Neural crest cell (in vitro differentiated cells): ENCODE data around the gene RFLNA. TPM values are rescaled to one million over a fixed set of nuclear protein-coding genes. Genes with fewer than 3 reads are reported as not detected.

Source experiments
- DNase-seq: peaks from one replicate; pipeline ENCODE4 v3.0.0; 2021; ENCODE audit warnings: low read depth, mixed read lengths, low spot score
- H3K27ac Mint-ChIP-seq: one replicate; pipeline ENCODE4 v1.8.0; 2021; ENCODE audit warnings: mild to moderate bottlenecking, mixed read lengths; ENCODE audit not compliant: unreplicated experiment
- H3K27me3 Mint-ChIP-seq: 2 replicates; pipeline ENCODE4 v1.8.0; 2021; ENCODE audit warnings: low read depth, mild to moderate bottlenecking, mixed read lengths
- H3K36me3 Mint-ChIP-seq: 2 replicates; pipeline ENCODE4 v1.8.0; 2021; ENCODE audit warnings: low read depth, mild to moderate bottlenecking, mixed read lengths
- H3K4me1 Mint-ChIP-seq: 2 replicates; pipeline ENCODE4 v1.8.0; 2021; ENCODE audit warnings: mixed read lengths
- H3K4me3 Mint-ChIP-seq: one replicate; pipeline ENCODE4 v1.8.0; 2021; ENCODE audit warnings: mild to moderate bottlenecking, mixed read lengths
- H3K9me3 Mint-ChIP-seq: 2 replicates; pipeline ENCODE4 v1.8.0; 2021; ENCODE audit warnings: mixed read lengths
- total RNA-seq: library from RNA; stranded (reverse); gene quantifications from 2 replicates; pipeline ENCODE4 v1.2.1, GENCODE V29; 2021
- TF ChIP-seq, protein P1 (sequence below): fragments of 200-600 bp; sonication (generic); conservative IDR thresholded peaks from 2 replicates; pipeline ENCODE4 v1.5.0; 2021; ENCODE audit warnings: antibody characterized with exemption, mild to moderate bottlenecking

RFLNA gene
- total RNA-seq, 1 donor from 2014 or later: 2.8 TPM

DNA sequence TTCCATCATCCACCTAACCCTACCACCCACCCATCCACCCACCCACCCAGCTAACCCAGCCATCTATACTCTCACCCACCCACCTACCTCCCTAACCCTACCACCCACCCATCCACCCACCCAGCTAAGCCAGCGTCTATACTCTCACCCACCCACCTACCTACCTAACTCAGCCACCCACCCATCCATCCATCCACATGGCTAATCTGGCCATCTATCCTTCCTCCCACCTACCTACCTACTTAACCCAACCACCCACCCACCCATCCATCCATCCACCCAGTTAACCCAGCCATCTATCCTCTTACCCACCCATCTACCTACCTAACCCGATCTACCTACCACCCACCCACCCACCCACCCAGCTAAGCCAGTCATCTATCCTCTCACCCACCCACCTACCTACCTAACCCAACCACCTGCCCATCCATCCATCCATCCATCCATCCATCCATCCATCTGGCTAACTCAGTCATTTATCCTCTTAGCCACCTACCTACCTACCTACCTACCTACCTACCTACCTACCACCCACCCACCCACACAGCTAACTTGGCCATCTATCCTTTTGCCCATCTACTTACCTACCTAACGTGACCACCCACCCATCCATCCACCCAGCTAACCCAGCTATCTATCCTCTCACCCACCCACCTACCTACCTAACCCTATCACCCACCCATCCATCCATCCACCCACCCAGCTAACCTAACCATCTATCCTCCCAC is 44.1 kb downstream of the RFLNA start:
- Mint-ChIP-seq H3K36me3 (peaks cover 10% of the 10 kb centered on the region), H3K27ac (no peak overlapping the region), H3K9me3 (no peaks in the 10 kb centered on the region), H3K27me3 (no peaks in the 10 kb centered on the region), H3K4me1 (peaks cover 4% of the 10 kb centered on the region), H3K4me3 (no peak overlapping the region)
- no peak for DNase-seq
- TF ChIP-seq, protein P1, sequence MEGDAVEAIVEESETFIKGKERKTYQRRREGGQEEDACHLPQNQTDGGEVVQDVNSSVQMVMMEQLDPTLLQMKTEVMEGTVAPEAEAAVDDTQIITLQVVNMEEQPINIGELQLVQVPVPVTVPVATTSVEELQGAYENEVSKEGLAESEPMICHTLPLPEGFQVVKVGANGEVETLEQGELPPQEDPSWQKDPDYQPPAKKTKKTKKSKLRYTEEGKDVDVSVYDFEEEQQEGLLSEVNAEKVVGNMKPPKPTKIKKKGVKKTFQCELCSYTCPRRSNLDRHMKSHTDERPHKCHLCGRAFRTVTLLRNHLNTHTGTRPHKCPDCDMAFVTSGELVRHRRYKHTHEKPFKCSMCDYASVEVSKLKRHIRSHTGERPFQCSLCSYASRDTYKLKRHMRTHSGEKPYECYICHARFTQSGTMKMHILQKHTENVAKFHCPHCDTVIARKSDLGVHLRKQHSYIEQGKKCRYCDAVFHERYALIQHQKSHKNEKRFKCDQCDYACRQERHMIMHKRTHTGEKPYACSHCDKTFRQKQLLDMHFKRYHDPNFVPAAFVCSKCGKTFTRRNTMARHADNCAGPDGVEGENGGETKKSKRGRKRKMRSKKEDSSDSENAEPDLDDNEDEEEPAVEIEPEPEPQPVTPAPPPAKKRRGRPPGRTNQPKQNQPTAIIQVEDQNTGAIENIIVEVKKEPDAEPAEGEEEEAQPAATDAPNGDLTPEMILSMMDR: no peak

DNA sequence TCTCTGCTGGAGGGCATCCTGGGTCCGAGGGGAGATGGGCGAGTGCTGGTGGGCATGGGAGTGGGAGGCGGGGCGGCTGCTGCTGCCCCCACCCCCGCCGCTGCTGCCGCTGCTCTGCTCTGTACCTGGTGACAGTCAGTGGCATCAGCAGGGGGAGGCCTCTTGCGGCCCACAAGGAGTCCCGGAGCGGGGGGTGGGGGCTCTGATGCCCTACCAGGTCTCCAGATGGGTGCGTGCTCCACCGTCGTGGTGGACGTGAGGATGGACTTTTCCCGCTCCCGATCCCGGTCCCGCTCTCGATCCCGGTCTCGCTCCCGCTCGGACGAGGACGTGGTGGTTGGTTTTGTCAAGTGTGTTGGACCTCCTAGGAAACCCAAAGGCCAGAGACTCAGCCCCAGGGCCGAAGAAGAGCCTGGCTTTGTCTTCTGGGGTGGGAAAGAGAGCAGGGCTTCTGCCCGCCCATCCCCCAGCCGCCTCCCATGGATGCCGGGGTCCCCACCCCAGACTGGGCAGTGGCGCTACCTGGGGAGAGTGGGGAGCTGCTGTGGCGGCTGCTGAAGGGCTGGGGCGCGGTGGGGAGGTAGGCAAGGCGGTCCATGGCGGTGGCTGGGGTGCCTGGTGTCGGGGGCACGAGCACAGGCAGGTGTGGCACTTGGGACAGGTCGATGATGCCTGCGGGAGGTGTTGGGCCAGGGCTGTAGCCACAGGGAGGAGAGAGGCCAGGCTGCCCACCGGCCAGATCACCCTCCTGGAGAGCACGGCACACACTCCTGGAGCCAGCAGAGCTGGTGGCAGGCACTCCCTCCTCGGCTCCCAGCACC is 45.4 kb downstream of the RFLNA start:
- DNase-seq: no peak
- H3K27me3 Mint-ChIP-seq: no peaks in the 10 kb centered on the region
- no peak overlapping the region for H3K4me3 Mint-ChIP-seq
- H3K9me3 Mint-ChIP-seq: no peaks in the 10 kb centered on the region
- TF ChIP-seq, protein P1: no peak
- H3K27ac Mint-ChIP-seq: no peak overlapping the region
- peaks cover 7% of the 10 kb centered on the region for H3K4me1 Mint-ChIP-seq
- H3K36me3 Mint-ChIP-seq: peaks cover 10% of the 10 kb centered on the region

DNA sequence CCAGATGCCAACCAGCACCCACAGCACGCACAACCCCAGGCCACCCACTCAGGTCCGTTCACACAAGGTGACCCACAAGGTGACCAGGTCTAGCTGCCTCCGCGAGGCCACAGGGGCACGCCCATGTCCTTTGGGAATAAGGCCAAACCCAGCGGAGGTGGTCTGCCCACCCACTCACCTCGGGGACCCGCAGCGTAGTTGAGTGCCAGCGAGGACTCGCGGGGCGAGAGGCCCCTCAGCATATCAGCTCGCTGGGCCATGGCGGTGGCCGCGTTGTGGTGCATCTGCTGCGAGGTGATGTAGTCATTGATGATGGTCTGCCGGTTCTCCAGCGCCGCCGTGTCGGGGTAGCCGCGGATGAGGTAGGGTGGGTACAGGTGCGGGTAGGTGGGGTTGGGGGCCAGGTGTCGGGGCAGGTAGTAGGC is 46.8 kb downstream of the RFLNA start:
- peaks cover 7% of the 10 kb centered on the region for H3K4me1 Mint-ChIP-seq
- no peak overlapping the region for H3K4me3 Mint-ChIP-seq
- peaks cover 7% of the 10 kb centered on the region for H3K36me3 Mint-ChIP-seq
- no peak for DNase-seq
- no peaks in the 10 kb centered on the region for H3K9me3 Mint-ChIP-seq
- H3K27me3 Mint-ChIP-seq: no peaks in the 10 kb centered on the region
- H3K27ac Mint-ChIP-seq: no peak overlapping the region
- TF ChIP-seq, protein P1: no peak

DNA sequence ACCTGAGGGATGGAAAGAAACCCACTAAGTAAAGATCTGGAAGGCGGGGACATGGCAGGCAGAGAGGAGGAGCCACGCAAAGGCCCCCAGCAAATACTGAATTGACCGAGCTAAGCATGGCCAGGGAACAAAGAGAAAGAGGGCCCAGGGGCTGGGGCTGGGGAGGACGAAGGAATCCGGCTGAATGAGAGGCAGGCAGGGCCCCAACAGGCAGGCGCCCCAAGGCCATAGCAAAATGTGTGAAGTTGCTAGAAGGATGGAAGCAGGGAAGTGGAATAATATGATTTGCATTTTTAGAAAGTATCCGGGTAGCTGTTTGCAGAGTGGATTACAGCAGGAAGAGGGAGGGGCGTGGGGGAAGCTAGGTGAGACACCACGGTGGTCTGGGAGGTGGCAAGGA is 49.1 kb downstream of the RFLNA start:
- H3K27me3 Mint-ChIP-seq: no peaks in the 10 kb centered on the region
- H3K27ac Mint-ChIP-seq: peak overlapping the region; percentile 86
- TF ChIP-seq, protein P1: no peak
- no peak overlapping the region for H3K4me3 Mint-ChIP-seq
- H3K4me1 Mint-ChIP-seq: peaks cover 7% of the 10 kb centered on the region
- DNase-seq: no peak
- no peaks in the 10 kb centered on the region for H3K9me3 Mint-ChIP-seq
- H3K36me3 Mint-ChIP-seq: peaks cover 3% of the 10 kb centered on the region

DNA sequence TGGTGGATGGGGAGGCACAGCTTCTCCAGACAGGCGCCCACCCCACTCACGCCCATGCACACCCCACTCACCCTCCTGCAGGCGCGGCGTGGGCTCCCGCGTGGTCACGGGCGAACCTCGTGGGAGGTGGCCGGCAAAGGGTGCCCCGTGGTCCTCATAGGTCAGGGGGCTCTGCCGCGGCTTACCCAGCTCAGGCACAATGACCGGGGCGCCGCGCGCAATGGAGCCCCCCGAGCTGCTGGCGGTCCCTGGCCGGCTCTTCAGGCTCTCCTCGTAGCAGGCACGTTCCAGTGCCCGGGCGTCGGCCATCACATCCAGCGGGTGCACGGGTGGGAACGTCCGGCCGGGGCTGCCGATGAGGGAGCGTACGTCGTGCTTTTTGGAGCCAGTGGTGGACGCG is 49.6 kb downstream of the RFLNA start:
- Mint-ChIP-seq H3K4me1 (peaks cover 7% of the 10 kb centered on the region), H3K27me3 (no peaks in the 10 kb centered on the region), H3K36me3 (peaks cover 3% of the 10 kb centered on the region), H3K4me3 (no peak overlapping the region), H3K9me3 (no peaks in the 10 kb centered on the region), H3K27ac (peak overlapping the region; percentile 86)
- TF ChIP-seq, protein P1: no peak
- DNase-seq: no peak
